ENCODE measurements around the gene CEBPE. TPM values are rescaled to one million over a fixed set of nuclear protein-coding genes. Genes with fewer than 3 reads are reported as not detected.

The CEBPE gene
- total RNA-seq, 1 donor from 2014 or later = not detected

- no peak for DNase-seq (ENCODE audit: low read depth, low spot score)
Observed at GRCh38 chr14:23103581-23103980, 15.5 kb downstream of the CEBPE start.

GRCh38 chr14:23102801-23103200 lies 16.3 kb downstream of the CEBPE start:
- DNase-seq (ENCODE audit: low read depth, low spot score) = no peak

- no peak for DNase-seq (ENCODE audit: low read depth, low spot score)
Observed at GRCh38 chr14:23101986-23102625, 16.9 kb downstream of the CEBPE start.

- no peak for DNase-seq (ENCODE audit: low read depth, low spot score)
Observed at GRCh38 chr14:23101213-23101970, 17.7 kb downstream of the CEBPE start.

- DNase-seq (ENCODE audit: low read depth, low spot score) = no peak
Observed at GRCh38 chr14:23099212-23099861, 19.7 kb downstream of the CEBPE start.

GRCh38 chr14:23097786-23098185 lies 21.3 kb downstream of the CEBPE start:
- DNase-seq (ENCODE audit: low read depth, low spot score) = no peak

- DNase-seq (ENCODE audit: low read depth, low spot score) = peak; percentile 97
Observed at GRCh38 chr14:23095196-23096108, 23.6 kb downstream of the CEBPE start, which contains the start of gene C14orf119. Gene C14orf119 (plus strand): TSS chr14:23095505. CDS start chr14:23097659, 2,154 bp downstream.

GRCh38 chr14:23094666-23095195 lies 24.3 kb downstream of the CEBPE start, which contains the start of gene ACIN1:
Gene ACIN1 (minus strand): TSS chr14:23095136. CDS start chr14:23095112, 24 bp downstream.
- peak; percentile 51 for DNase-seq (ENCODE audit: low read depth, low spot score)

GRCh38 chr14:23093991-23094665 lies 24.9 kb downstream of the CEBPE start:
- DNase-seq (ENCODE audit: low read depth, low spot score) = no peak

- no peak for DNase-seq (ENCODE audit: low read depth, low spot score)
Observed at GRCh38 chr14:23093526-23093925, 25.5 kb downstream of the CEBPE start.

GRCh38 chr14:23093104-23093503 lies 26.0 kb downstream of the CEBPE start:
- DNase-seq (ENCODE audit: low read depth, low spot score) = no peak

- no peak for DNase-seq (ENCODE audit: low read depth, low spot score)
Observed at GRCh38 chr14:23091294-23092225, 27.5 kb downstream of the CEBPE start.

- DNase-seq (ENCODE audit: low read depth, low spot score) = no peak
Observed at GRCh38 chr14:23090254-23090636, 28.8 kb downstream of the CEBPE start.

GRCh38 chr14:23089498-23090253 lies 29.4 kb downstream of the CEBPE start:
- DNase-seq (ENCODE audit: low read depth, low spot score) = no peak

- DNase-seq (ENCODE audit: low read depth, low spot score) = no peak
Observed at GRCh38 chr14:23086565-23086964, 32.5 kb downstream of the CEBPE start.

GRCh38 chr14:23085458-23085857 lies 33.6 kb downstream of the CEBPE start:
- no peak for DNase-seq (ENCODE audit: low read depth, low spot score)

GRCh38 chr14:23080474-23080873 lies 38.6 kb downstream of the CEBPE start:
- no peak for DNase-seq (ENCODE audit: low read depth, low spot score)

GRCh38 chr14:23079716-23080115 lies 39.3 kb downstream of the CEBPE start:
- DNase-seq (ENCODE audit: low read depth, low spot score) = no peak

Data from pulmonary artery endothelial cell (primary cell).